Measurements from ENCODE around the gene GALNT17.

The GALNT17 gene

DNA sequence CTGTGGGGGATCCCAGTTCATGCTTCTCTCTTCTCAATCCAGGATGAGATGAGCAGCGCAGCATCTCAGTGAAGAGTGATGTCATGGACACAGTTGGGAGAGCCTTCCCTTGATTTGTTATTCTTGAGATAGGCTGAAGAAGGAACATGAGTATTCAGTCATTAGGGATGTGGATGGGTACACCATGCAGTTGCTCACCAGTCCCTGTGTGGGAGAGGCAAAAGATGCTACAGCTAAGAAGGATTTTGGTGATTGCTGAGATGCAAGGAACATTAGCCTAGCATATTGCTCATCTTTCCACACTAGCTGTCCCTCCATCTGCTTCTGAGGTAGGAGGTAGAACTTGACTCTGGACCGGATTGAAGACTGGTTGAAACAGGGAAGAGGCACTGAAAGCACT is 179.6 kb downstream of the GALNT17 start:
- H3K9ac ChIP-seq (ENCODE audit: low read length) = no peak overlapping the region
- H3K36me3 ChIP-seq (ENCODE audit: control insufficient read depth, insufficient read depth, low read length) = no peaks in the 10 kb centered on the region
- H3K4me3 ChIP-seq (ENCODE audit: low read length) = no peak overlapping the region
- no peak overlapping the region for H3K27ac ChIP-seq (ENCODE audit: low read depth, low read length)
- no peaks in the 10 kb centered on the region for H3K27me3 ChIP-seq (ENCODE audit: control insufficient read depth, insufficient read depth, low read length)
- H3K4me1 ChIP-seq (ENCODE audit: control insufficient read depth, insufficient read depth, low read length) = peaks cover 33% of the 10 kb centered on the region

DNA sequence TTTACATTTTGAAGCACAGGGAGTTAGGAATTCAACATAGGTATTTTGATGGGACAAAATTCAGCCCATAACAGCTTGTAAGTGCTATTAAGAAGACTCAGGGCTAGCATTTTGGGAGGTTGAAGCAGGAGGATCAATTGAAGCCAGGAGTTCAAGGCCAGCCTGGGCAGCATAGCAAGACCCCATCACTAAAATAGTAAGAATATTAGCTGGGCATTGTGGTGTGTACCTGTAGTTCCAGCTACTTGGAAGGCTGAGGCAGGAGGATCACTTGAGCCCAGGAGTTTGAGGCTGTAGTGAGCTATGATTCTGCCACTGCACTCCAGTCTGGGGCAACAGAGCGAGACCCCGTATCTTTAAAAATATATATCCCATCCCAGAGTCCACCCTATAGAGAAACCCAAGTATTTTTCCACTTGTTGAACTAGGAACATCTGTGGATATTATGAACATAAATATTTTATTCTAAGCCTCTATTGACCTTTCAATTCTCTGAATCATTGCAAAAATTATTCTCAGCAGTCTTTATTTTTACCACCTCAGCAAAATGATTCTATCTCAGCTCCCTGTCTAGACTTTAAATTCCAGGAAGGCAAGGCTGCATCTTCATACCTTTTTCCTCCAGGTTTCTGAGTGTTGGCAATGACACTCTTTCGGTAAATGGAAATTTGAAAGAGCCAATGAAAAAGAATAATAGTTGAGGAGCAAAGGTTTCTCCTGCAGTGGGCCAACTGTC is 181.0 kb downstream of the GALNT17 start:
- Histone ChIP-seq H3K27me3 (ENCODE audit: control insufficient read depth, insufficient read depth, low read length) (no peaks in the 10 kb centered on the region), H3K4me3 (ENCODE audit: low read length) (no peak overlapping the region), H3K4me1 (ENCODE audit: control insufficient read depth, insufficient read depth, low read length) (peaks cover 26% of the 10 kb centered on the region), H3K9ac (ENCODE audit: low read length) (no peak overlapping the region), H3K36me3 (ENCODE audit: control insufficient read depth, insufficient read depth, low read length) (no peaks in the 10 kb centered on the region), H3K27ac (ENCODE audit: low read depth, low read length) (no peak overlapping the region)

DNA sequence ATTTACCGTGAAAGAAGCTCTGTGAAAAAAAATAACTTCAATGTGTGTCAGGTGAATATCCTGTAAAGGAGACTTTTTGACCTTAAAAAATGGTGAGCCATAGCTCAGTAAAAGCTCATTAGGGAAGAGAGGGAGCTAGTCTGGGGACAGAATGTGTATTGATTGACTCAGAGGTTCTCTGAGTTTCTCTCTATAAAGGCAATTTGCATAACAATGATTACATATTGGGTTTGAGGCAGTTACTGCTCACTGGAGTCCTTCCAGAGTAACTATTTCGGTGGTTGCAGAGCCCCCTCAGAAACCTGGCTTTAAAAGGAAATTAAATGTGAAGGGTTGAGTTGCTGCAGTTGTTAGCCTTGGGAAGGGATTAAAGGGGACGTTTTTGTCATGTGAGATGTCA is 181.6 kb downstream of the GALNT17 start:
- no peak overlapping the region for H3K27ac ChIP-seq (ENCODE audit: low read depth, low read length)
- peaks cover 20% of the 10 kb centered on the region for H3K4me1 ChIP-seq (ENCODE audit: control insufficient read depth, insufficient read depth, low read length)
- no peaks in the 10 kb centered on the region for H3K27me3 ChIP-seq (ENCODE audit: control insufficient read depth, insufficient read depth, low read length)

DNA sequence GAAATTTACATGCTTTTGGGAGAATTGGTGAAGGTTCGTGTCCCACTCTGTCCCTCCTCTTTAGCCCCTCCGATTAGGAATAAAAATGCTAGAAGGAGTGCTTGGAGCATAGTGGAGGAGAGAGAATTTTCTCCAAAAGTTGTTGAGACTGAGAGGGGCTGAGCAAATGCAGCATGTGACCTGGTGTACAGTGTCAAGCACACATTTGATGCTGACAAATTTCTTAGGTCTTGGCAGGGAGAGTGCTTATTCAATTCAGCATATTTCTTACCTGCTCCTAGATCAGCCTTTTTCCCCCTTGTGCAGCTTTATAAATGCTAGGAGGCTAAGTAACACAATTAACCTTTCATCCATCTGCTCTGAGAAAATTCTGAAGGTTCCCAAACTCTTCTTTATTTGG is 189.0 kb downstream of the GALNT17 start:
- H3K36me3 ChIP-seq (ENCODE audit: control insufficient read depth, insufficient read depth, low read length) = no peaks in the 10 kb centered on the region
- H3K4me1 ChIP-seq (ENCODE audit: control insufficient read depth, insufficient read depth, low read length) = no peaks in the 10 kb centered on the region
- no peaks in the 10 kb centered on the region for H3K27me3 ChIP-seq (ENCODE audit: control insufficient read depth, insufficient read depth, low read length)
- H3K4me3 ChIP-seq (ENCODE audit: low read length) = no peak overlapping the region
- H3K27ac ChIP-seq (ENCODE audit: low read depth, low read length) = no peak overlapping the region
- no peak overlapping the region for H3K9ac ChIP-seq (ENCODE audit: low read length)

More for the DNA sequence above, 181.6 kb downstream of the GALNT17 start:
- Histone ChIP-seq H3K9ac (ENCODE audit: low read length) (no peak overlapping the region), H3K36me3 (ENCODE audit: control insufficient read depth, insufficient read depth, low read length) (no peaks in the 10 kb centered on the region), H3K4me3 (ENCODE audit: low read length) (no peak overlapping the region)

DNA sequence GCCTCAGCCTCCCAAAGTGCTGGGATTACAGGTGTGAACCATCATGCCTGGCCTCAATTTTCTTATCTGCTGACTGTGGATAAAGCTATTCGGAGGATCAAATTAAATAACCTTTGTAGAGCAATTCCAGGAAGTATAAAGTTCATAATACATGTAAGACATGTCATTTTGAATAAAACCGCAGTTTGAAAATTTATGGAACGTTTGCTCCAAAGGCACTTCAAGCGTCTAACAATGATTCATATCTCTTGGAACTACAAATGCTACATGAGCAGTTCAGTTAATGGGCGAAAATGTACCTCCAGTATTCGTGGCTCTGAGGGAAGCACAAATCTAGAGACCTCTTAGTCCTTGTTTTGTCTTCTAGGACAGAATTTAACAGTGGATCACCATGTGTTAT is 190.3 kb downstream of the GALNT17 start:
- Histone ChIP-seq H3K4me3 (ENCODE audit: low read length) (no peak overlapping the region), H3K27ac (ENCODE audit: low read depth, low read length) (no peak overlapping the region), H3K9ac (ENCODE audit: low read length) (no peak overlapping the region), H3K36me3 (ENCODE audit: control insufficient read depth, insufficient read depth, low read length) (no peaks in the 10 kb centered on the region), H3K27me3 (ENCODE audit: control insufficient read depth, insufficient read depth, low read length) (no peaks in the 10 kb centered on the region), H3K4me1 (ENCODE audit: control insufficient read depth, insufficient read depth, low read length) (no peaks in the 10 kb centered on the region)

DNA sequence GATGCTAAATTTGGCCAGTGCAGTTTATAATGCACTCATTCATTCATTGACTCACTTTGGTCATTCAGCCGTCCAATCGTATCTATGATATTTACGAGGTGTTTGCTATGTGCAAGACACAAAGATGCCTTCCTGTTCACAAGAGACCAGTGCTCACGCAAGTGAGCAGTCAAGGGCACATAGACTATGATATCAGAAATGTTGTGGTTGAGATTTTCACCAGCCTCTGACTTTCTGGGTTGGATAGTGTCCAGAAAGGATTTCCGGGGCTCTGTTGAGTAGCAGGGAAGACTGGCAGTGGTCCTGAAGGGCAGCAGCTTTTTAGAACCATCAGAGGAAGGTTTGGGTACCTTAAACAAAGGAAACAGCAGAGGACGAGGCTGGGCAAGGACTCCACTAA is 191.8 kb downstream of the GALNT17 start:
- Histone ChIP-seq H3K9ac (ENCODE audit: low read length) (no peak overlapping the region), H3K27ac (ENCODE audit: low read depth, low read length) (no peak overlapping the region), H3K4me1 (ENCODE audit: control insufficient read depth, insufficient read depth, low read length) (no peaks in the 10 kb centered on the region), H3K27me3 (ENCODE audit: control insufficient read depth, insufficient read depth, low read length) (no peaks in the 10 kb centered on the region), H3K36me3 (ENCODE audit: control insufficient read depth, insufficient read depth, low read length) (no peaks in the 10 kb centered on the region), H3K4me3 (ENCODE audit: low read length) (no peak overlapping the region)

DNA sequence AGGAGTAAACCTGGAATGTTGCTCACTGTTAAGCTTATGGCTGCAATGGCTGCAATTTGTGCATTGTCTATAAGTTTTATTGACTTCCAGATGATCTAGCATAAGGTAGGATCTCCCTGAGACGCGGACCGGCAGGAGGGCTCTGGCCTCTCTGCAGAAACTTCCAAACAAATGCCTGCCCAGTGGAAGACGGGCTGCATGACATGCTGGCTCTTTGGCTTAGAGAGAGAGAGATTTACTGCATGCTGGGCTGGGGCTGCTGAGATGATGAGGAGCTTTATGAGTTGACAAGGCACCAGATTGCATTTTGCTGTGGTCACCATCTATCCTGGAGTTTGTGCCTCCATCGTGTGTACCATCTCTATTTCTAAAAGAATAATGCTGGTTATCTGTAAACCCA is 193.2 kb downstream of the GALNT17 start:
- no peak overlapping the region for H3K9ac ChIP-seq (ENCODE audit: low read length)
- no peak overlapping the region for H3K27ac ChIP-seq (ENCODE audit: low read depth, low read length)
- no peak overlapping the region for H3K4me3 ChIP-seq (ENCODE audit: low read length)
- no peaks in the 10 kb centered on the region for H3K36me3 ChIP-seq (ENCODE audit: control insufficient read depth, insufficient read depth, low read length)
- H3K4me1 ChIP-seq (ENCODE audit: control insufficient read depth, insufficient read depth, low read length) = no peaks in the 10 kb centered on the region
- H3K27me3 ChIP-seq (ENCODE audit: control insufficient read depth, insufficient read depth, low read length) = no peaks in the 10 kb centered on the region

DNA sequence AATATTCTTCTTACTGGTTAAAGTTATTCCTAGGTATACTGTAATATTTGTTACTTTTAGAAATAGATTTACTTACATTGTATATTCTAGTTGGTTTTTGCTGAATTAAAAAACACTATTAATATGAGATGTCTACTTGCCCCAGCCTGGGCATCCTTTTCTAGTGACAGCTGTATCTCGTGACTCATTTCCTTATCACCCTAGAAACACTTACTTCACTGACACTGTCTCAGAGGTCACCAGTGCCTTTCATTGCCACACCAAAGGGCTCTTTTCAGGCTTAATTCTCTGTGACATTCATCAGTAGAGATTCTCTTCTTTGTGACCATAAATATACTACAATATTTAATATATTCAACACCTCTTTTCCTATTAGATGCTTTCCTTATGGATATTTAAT is 194.7 kb downstream of the GALNT17 start:
- H3K27ac ChIP-seq (ENCODE audit: low read depth, low read length) = no peak overlapping the region
- H3K36me3 ChIP-seq (ENCODE audit: control insufficient read depth, insufficient read depth, low read length) = no peaks in the 10 kb centered on the region
- H3K9ac ChIP-seq (ENCODE audit: low read length) = no peak overlapping the region
- H3K4me1 ChIP-seq (ENCODE audit: control insufficient read depth, insufficient read depth, low read length) = no peaks in the 10 kb centered on the region
- H3K27me3 ChIP-seq (ENCODE audit: control insufficient read depth, insufficient read depth, low read length) = no peaks in the 10 kb centered on the region
- no peak overlapping the region for H3K4me3 ChIP-seq (ENCODE audit: low read length)

DNA sequence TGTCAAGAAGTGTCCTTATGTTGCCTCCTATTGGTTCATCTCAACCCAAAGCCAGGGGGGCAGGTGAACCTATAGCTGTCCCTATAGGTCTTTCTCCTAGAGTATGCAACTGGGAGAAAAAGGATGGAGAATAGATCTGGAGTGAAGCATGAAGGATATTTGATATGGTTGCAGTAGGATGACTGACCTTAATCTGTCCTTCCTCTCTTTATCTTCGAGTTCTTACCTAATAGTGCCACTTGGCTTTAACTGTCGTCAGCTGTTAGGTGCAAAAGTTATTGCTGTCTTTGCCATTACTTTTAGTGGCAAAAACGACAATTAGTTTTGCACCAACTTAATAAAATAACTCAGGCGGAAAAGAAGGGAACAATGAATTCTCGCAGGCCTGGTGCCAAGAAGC is 196.0 kb downstream of the GALNT17 start:
- Histone ChIP-seq H3K4me1 (ENCODE audit: control insufficient read depth, insufficient read depth, low read length) (no peaks in the 10 kb centered on the region), H3K36me3 (ENCODE audit: control insufficient read depth, insufficient read depth, low read length) (no peaks in the 10 kb centered on the region), H3K27me3 (ENCODE audit: control insufficient read depth, insufficient read depth, low read length) (no peaks in the 10 kb centered on the region), H3K4me3 (ENCODE audit: low read length) (no peak overlapping the region), H3K9ac (ENCODE audit: low read length) (no peak overlapping the region), H3K27ac (ENCODE audit: low read depth, low read length) (no peak overlapping the region)

DNA sequence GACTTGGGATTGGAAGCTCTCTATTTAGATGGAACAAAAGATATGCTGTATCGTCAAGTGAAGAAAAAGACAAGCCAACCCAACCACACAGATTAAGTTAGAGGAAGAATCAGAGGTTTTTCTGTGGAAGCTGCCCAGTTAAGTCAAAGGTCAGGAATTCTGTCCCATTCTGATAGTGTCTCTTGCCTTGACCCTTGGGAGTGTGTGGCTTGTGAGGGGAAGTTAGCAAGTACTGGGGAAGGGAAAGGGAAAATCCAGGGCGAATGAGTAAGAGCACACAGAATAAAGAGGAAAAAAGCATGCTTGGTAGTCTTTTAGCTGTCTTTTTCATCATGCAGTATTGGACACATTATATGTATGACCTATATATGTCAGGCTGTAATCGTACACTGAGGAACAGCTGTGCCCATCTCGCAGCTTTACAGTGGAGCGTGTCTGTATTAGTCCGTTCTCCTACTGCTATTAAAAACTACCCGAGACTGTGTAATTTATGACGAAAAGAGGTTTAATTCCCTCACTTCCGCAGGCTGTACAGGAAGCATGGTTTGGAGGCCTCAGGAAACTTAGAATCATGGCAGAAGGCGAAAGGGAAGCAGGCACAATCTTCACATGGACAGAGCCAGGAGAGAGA is 197.2 kb downstream of the GALNT17 start:
- Histone ChIP-seq H3K27ac (ENCODE audit: low read depth, low read length) (no peak overlapping the region), H3K27me3 (ENCODE audit: control insufficient read depth, insufficient read depth, low read length) (no peaks in the 10 kb centered on the region), H3K36me3 (ENCODE audit: control insufficient read depth, insufficient read depth, low read length) (no peaks in the 10 kb centered on the region), H3K4me1 (ENCODE audit: control insufficient read depth, insufficient read depth, low read length) (no peaks in the 10 kb centered on the region), H3K9ac (ENCODE audit: low read length) (no peak overlapping the region), H3K4me3 (ENCODE audit: low read length) (no peak overlapping the region)

DNA sequence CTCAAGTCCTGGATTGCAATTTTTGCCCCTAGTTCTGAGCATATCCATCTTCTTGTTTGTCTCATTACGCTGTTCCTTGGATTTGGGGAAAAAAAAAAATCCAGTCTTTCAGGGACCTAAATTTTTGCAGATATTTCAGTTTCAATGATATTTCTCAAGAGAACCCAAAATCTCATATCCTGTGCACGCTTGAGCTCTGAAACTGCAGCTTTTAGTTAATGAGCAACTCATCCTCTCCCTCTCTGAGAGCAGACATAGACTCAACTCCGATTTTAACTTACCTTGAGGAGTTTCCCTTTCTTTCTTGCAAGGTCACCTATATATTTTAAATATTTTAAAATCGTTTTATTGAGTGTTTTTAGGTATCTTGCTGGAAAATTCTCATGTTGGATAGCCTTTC is 200.3 kb downstream of the GALNT17 start:
- Histone ChIP-seq H3K4me1 (ENCODE audit: control insufficient read depth, insufficient read depth, low read length) (peaks cover 3% of the 10 kb centered on the region), H3K27me3 (ENCODE audit: control insufficient read depth, insufficient read depth, low read length) (no peaks in the 10 kb centered on the region), H3K27ac (ENCODE audit: low read depth, low read length) (no peak overlapping the region), H3K36me3 (ENCODE audit: control insufficient read depth, insufficient read depth, low read length) (no peaks in the 10 kb centered on the region), H3K4me3 (ENCODE audit: low read length) (no peak overlapping the region), H3K9ac (ENCODE audit: low read length) (no peak overlapping the region)

DNA sequence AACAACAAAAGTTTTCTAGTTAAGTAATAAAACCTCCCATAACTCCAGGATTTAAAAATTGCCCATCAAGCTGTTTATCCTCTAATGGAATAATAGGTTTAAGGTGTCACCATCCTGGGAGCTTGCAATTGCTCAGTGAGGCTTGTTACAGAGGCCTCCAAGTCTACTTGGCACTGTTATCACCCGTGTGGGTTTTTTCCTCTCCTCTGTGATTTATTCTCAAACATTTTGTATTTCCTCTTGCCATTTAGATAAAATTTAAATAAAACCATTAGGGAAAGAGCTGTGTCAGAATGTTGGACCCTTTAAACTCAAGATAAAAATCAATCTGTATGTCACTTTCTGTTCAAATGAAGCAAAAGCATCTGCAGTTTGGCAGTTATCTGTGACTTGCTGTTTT is 202.6 kb downstream of the GALNT17 start:
- no peaks in the 10 kb centered on the region for H3K27me3 ChIP-seq (ENCODE audit: control insufficient read depth, insufficient read depth, low read length)
- H3K36me3 ChIP-seq (ENCODE audit: control insufficient read depth, insufficient read depth, low read length) = no peaks in the 10 kb centered on the region
- no peak overlapping the region for H3K4me3 ChIP-seq (ENCODE audit: low read length)
- no peak overlapping the region for H3K27ac ChIP-seq (ENCODE audit: low read depth, low read length)
- peaks cover 3% of the 10 kb centered on the region for H3K4me1 ChIP-seq (ENCODE audit: control insufficient read depth, insufficient read depth, low read length)
- H3K9ac ChIP-seq (ENCODE audit: low read length) = no peak overlapping the region

DNA sequence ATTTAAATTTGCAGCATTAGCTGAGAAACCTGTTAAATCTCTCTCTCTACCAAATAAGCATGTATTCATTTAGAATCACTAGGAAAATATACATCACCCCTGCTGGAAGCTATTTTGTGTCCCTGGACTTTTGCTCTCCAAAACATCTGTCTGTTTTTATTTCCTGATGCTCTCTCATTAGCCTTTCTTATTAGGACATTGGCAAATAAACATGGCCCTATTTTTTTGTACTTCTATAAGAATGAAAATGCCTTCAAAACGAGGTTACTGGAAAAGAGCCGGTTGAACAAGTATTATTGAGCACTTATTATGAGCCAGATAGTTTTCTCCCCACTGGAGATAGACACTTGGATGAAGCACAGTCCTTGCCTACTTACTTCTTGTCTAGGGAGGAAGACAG is 206.9 kb downstream of the GALNT17 start:
- Histone ChIP-seq H3K27me3 (ENCODE audit: control insufficient read depth, insufficient read depth, low read length) (no peaks in the 10 kb centered on the region), H3K4me3 (ENCODE audit: low read length) (no peak overlapping the region), H3K27ac (ENCODE audit: low read depth, low read length) (no peak overlapping the region), H3K9ac (ENCODE audit: low read length) (no peak overlapping the region), H3K36me3 (ENCODE audit: control insufficient read depth, insufficient read depth, low read length) (no peaks in the 10 kb centered on the region), H3K4me1 (ENCODE audit: control insufficient read depth, insufficient read depth, low read length) (peaks cover 3% of the 10 kb centered on the region)
